Neural cell (in vitro differentiated cells): Measurements from ENCODE around the gene SLC7A1.

ENCODE experiments used
- EP300 ChIP-seq: fragments of 450-650 bp; conservative IDR thresholded peaks from 2 replicates; pipeline ENCODE4 v1.6.1; 2014; ENCODE audit warnings: antibody characterized with exemption, mild to moderate bottlenecking, moderate library complexity; ENCODE audit not compliant: poor library complexity, severe bottlenecking
- EZH2 ChIP-seq: fragments of 200-600, 300-800 bp; shearing (Covaris generic), sonication (generic); IDR thresholded peaks from 2 replicates; pipeline ENCODE4 v1.6.1; 2014; ENCODE audit warnings: antibody characterized with exemption, low read length, borderline replicate concordance, mild to moderate bottlenecking; ENCODE audit not compliant: insufficient read depth, poor library complexity, severe bottlenecking
- RAD21 ChIP-seq: fragments of 450-650 bp; conservative IDR thresholded peaks from 2 replicates; pipeline ENCODE4 v1.6.1; 2014; ENCODE audit warnings: antibody characterized with exemption, mild to moderate bottlenecking, moderate library complexity
- TAF1 ChIP-seq: IDR thresholded peaks from 2 replicates; pipeline ENCODE4 v1.6.1; 2012; ENCODE audit warnings: low read depth
- TF ChIP-seq, protein P1 (sequence below): fragments of 450-650 bp; IDR thresholded peaks from 2 replicates; pipeline ENCODE4 v1.5.1; 2014; ENCODE audit warnings: antibody characterized with exemption, mild to moderate bottlenecking, moderate library complexity; ENCODE audit not compliant: poor library complexity, severe bottlenecking

DNA sequence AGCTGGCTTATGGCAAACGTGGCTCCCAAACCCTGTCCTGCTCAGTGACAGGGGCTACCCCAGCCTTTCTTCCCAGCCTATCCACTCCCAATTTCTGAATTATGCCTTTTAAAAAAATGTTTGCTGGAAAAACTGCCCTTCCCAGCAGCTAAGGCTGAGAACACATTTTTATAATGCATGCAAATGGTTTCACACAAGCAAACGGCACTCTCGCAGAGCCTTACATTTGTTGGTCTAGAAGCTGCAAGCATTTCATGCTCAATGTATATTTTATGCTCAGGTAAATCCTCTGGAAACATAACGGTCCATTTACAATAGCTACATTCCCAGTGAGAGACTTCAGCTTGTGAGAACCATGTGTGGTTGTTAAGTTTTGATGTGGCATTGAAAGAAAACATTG, 61.4 kb downstream of the SLC7A1 start:
- TF ChIP-seq, protein P1, sequence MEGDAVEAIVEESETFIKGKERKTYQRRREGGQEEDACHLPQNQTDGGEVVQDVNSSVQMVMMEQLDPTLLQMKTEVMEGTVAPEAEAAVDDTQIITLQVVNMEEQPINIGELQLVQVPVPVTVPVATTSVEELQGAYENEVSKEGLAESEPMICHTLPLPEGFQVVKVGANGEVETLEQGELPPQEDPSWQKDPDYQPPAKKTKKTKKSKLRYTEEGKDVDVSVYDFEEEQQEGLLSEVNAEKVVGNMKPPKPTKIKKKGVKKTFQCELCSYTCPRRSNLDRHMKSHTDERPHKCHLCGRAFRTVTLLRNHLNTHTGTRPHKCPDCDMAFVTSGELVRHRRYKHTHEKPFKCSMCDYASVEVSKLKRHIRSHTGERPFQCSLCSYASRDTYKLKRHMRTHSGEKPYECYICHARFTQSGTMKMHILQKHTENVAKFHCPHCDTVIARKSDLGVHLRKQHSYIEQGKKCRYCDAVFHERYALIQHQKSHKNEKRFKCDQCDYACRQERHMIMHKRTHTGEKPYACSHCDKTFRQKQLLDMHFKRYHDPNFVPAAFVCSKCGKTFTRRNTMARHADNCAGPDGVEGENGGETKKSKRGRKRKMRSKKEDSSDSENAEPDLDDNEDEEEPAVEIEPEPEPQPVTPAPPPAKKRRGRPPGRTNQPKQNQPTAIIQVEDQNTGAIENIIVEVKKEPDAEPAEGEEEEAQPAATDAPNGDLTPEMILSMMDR, result no peak
- TF ChIP-seq EZH2 (no peak), RAD21 (no peak), EP300 (no peak), TAF1 (no peak)
